Peyer's patch (tissue), 4 donors: ENCODE measurements around the gene FYB1. TPM values are rescaled to one million over a fixed set of nuclear protein-coding genes. Genes with fewer than 3 reads are reported as not detected.
A peak's percentile ranks its signal among the peaks of the same experiment; 100 is the strongest.

Experiments used
- DNase-seq, 3 donors: peaks; one replicate each; pipeline ENCODE4 v3.0.0-alpha.2; 2017 to 2019
- H3K27ac ChIP-seq, 4 donors: fragments of 200-600 bp; sonication (generic); one replicate each; pipeline ENCODE4 v1.5.1; 2016 to 2019
- H3K27me3 ChIP-seq, 2 donors: fragments of 200-600 bp; sonication (generic); one replicate each; pipeline ENCODE4 v1.5.1; 2019
- H3K36me3 ChIP-seq, 3 donors: fragments of 200-600 bp; sonication (generic); one replicate each; pipeline ENCODE4 v1.5.1; 2016 to 2019
- H3K4me1 ChIP-seq, 4 donors: fragments of 200-600 bp; sonication (generic); one replicate each; pipeline ENCODE4 v1.5.1; 2016 to 2019
- H3K4me3 ChIP-seq, 4 donors: fragments of 200-600 bp; sonication (generic); 1 replicate in 3 of 4; 2 replicates in 1 of 4; pipeline ENCODE4 v1.5.1; 2016 to 2019; ENCODE audit warnings: mild to moderate bottlenecking in 1 of 4
- H3K9me3 ChIP-seq, 4 donors: fragments of 200-600 bp; sonication (generic); one replicate each; pipeline ENCODE4 v1.5.1; 2016 to 2019; ENCODE audit warnings: mild to moderate bottlenecking in 1 of 4
- CTCF ChIP-seq, 6 experiments: fragments of 450-650 bp in 4 of 6; fragments of 200-600 bp in 2 of 6; sonication (generic) in 1 of 6; IDR thresholded peaks; one replicate each; pipeline ENCODE4 v1.5.1; 2017 to 2019; ENCODE audit warnings: antibody characterized with exemption in 6 of 6, mild to moderate bottlenecking in 3 of 6, moderate library complexity in 1 of 6
- POLR2A ChIP-seq, 2 donors: fragments of 450-650 bp; IDR thresholded peaks; one replicate each; pipeline ENCODE4 v1.5.1; 2017; ENCODE audit warnings: antibody characterized with exemption in 2 of 2, mild to moderate bottlenecking in 2 of 2, moderate library complexity in 2 of 2
- total RNA-seq, 4 donors: library from RNA; depleted of rRNA; stranded (reverse); fragments of >200 nt; gene quantifications; one replicate each; pipeline ENCODE4 v1.1.0, GENCODE V29; 2016

FYB1 gene
- total RNA-seq, 4 donors from 2014 or later = 12.1 to 184 (median 17.6) TPM

- H3K36me3 ChIP-seq = no peaks in the 10 kb centered on the region
- H3K4me1 ChIP-seq = peaks cover 0 to 23% (median 10%) of the 10 kb centered on the region in 4 donors
- H3K4me3 ChIP-seq = peak overlapping the region; percentile 83 to 97 (median 88)
- H3K9me3 ChIP-seq = no peaks in the 10 kb centered on the region
- TF ChIP-seq POLR2A (IDR thresholded peaks at IDR 0.05) = peak in 1 of 2 donors; percentile 32
- TF ChIP-seq CTCF (IDR thresholded peaks at IDR 0.05) = no peak
- DNase-seq = peak in 2 of 3 donors; percentile 70 to 85
- no peaks in the 10 kb centered on the region for H3K27me3 ChIP-seq
- peak overlapping the region; percentile 97 to 99 (median 98) for H3K27ac ChIP-seq
These were observed 146.2 kb downstream of the FYB1 start for GRCh38 chr5:39072925-39073766.

- Histone ChIP-seq H3K4me1 (peaks cover 0 to 34% (median 5%) of the 10 kb centered on the region in 4 donors), H3K9me3 (peaks cover 0 to 4% (median 0%) of the 10 kb centered on the region in 4 donors)
- TF ChIP-seq POLR2A (IDR thresholded peaks at IDR 0.05) (no peak), CTCF (IDR thresholded peaks at IDR 0.05) (no peak)
These were observed 151.3 kb downstream of the FYB1 start for GRCh38 chr5:39068099-39068498.

GRCh38 chr5:39064450-39064849 lies 154.9 kb downstream of the FYB1 start:
- TF ChIP-seq POLR2A (IDR thresholded peaks at IDR 0.05) (no peak), CTCF (IDR thresholded peaks at IDR 0.05) (no peak)

More at GRCh38 chr5:39068099-39068498, 151.3 kb downstream of the FYB1 start:
- DNase-seq = no peak
- peaks cover 0 to 12% (median 0%) of the 10 kb centered on the region in 3 donors for H3K36me3 ChIP-seq
- H3K27me3 ChIP-seq = no peaks in the 10 kb centered on the region
- H3K27ac ChIP-seq = no peak overlapping the region
- H3K4me3 ChIP-seq = no peak overlapping the region

GRCh38 chr5:39063037-39063436 lies 156.3 kb downstream of the FYB1 start:
- TF ChIP-seq CTCF (IDR thresholded peaks at IDR 0.05) (peak in 1 of 6 experiments; percentile 3), POLR2A (IDR thresholded peaks at IDR 0.05) (no peak)
- peaks cover 0 to 4% (median 0%) of the 10 kb centered on the region in 4 donors for H3K9me3 ChIP-seq

More at GRCh38 chr5:39064450-39064849, 154.9 kb downstream of the FYB1 start:
- DNase-seq = no peak
- Histone ChIP-seq H3K36me3 (peaks cover 0 to 12% (median 0%) of the 10 kb centered on the region in 3 donors), H3K4me3 (no peak overlapping the region), H3K27me3 (no peaks in the 10 kb centered on the region), H3K27ac (no peak overlapping the region), H3K9me3 (peaks cover 0 to 4% (median 0%) of the 10 kb centered on the region in 4 donors), H3K4me1 (peaks cover 0 to 23% (median 0%) of the 10 kb centered on the region in 4 donors)

GRCh38 chr5:39062530-39062929 lies 156.8 kb downstream of the FYB1 start:
- Histone ChIP-seq H3K4me3 (no peak overlapping the region), H3K27ac (no peak overlapping the region), H3K4me1 (peaks cover 0 to 23% (median 0%) of the 10 kb centered on the region in 4 donors), H3K36me3 (peaks cover 0 to 12% (median 0%) of the 10 kb centered on the region in 3 donors), H3K9me3 (peaks cover 0 to 4% (median 0%) of the 10 kb centered on the region in 4 donors), H3K27me3 (no peaks in the 10 kb centered on the region)
- TF ChIP-seq POLR2A (IDR thresholded peaks at IDR 0.05) (no peak), CTCF (IDR thresholded peaks at IDR 0.05) (no peak)
- DNase-seq = no peak

More at GRCh38 chr5:39063037-39063436, 156.3 kb downstream of the FYB1 start:
- Histone ChIP-seq H3K27me3 (no peaks in the 10 kb centered on the region), H3K36me3 (peaks cover 0 to 12% (median 0%) of the 10 kb centered on the region in 3 donors), H3K4me3 (no peak overlapping the region), H3K27ac (no peak overlapping the region), H3K4me1 (peaks cover 0 to 23% (median 0%) of the 10 kb centered on the region in 4 donors)
- DNase-seq = no peak
